K562 (cell line): ENCODE results near the gene PRR7. TPM values are rescaled to one million over a fixed set of nuclear protein-coding genes. Genes with fewer than 3 reads are reported as not detected.

Experiments used
- ATAC-seq: fragments of 200-7000 bp; cut with Tn5 transposase; 3 replicates; pipeline ENCODE4 v1.9.1; 2020; ENCODE audit warnings: moderate library complexity
- BruUV-seq: library from RNA; stranded (reverse); fragments of 400-500 nt; replicated peaks from 2 replicates; lab custom pipeline; 2021; lab: Mats Ljungman, UMichigan
- CTCF ChIA-PET: fragments of 300-600 bp; formaldehyde crosslinking; extraction: SDS; loops from one replicate; lab custom pipeline; 2021; ENCODE audit warnings: low intra/inter-chr PET ratio; lab: Yijun Ruan, JAX
- POLR2A ChIA-PET: fragments of 300-600, 350-650 bp; sonication (Branson Sonifier 250); formaldehyde crosslinking; extraction: SDS; loops from one replicate; lab custom pipeline; 2021; ENCODE audit warnings: antibody characterized with exemption, inconsistent platforms; lab: Yijun Ruan, JAX
- DNase-seq, 4 experiments: peaks; one replicate each; pipeline versions ENCODE4 v3.0.0 to v3.0.0-alpha.2; 2011 to 2018; ENCODE audit warnings: low spot score in 3 of 4, mixed read lengths in 3 of 4; ENCODE audit errors: extremely low read depth in 1 of 4
- FAIRE-seq: peaks from 2 replicates; lab custom pipeline; 2011; peaks lifted over from hg19 to GRCh38; lab: Jason Lieb, UNC
- H2AFZ ChIP-seq: 2 replicates; pipeline ENCODE4 v1.6.0; 2011; ENCODE audit warnings: low read depth, low read length, control low read depth, inconsistent platforms
- H3K27ac ChIP-seq: fragments of 200-600 bp; 3 replicates; pipeline ENCODE4 v1.8.0; 2011; ENCODE audit warnings: low read depth, mild to moderate bottlenecking, control low read depth, inconsistent platforms, low read length, moderate library complexity, mixed read lengths; ENCODE audit errors: extremely low read depth
- H3K27me3 ChIP-seq, 2 experiments: fragments of 300-600 bp in 1 of 2; 2 replicates in 1 of 2; 3 replicates in 1 of 2; pipeline versions ENCODE4 v1.6.0 to v1.8.0; 2011; ENCODE audit warnings: inconsistent platforms in 2 of 2, low read length in 2 of 2, mild to moderate bottlenecking in 1 of 2, mixed read lengths in 1 of 2, moderate library complexity in 1 of 2; ENCODE audit not compliant: control insufficient read depth in 2 of 2, insufficient read depth in 2 of 2
- H3K36me3 ChIP-seq: fragments of 300-600 bp; 3 replicates; pipeline ENCODE4 v1.8.0; 2011; ENCODE audit warnings: mild to moderate bottlenecking, low read length, inconsistent platforms; ENCODE audit not compliant: control insufficient read depth, insufficient read depth
- H3K4me1 ChIP-seq, 2 experiments: fragments of 200-600 bp in 1 of 2; replicated peaks in 1 of 2; 2 replicates in 1 of 2; 3 replicates in 1 of 2; pipeline versions ENCODE4 v1.5.1 to v1.8.0; 2011; ENCODE audit warnings: inconsistent platforms in 2 of 2, low read length in 2 of 2, mild to moderate bottlenecking in 1 of 2, mixed read lengths in 1 of 2, moderate library complexity in 1 of 2; ENCODE audit not compliant: control insufficient read depth in 2 of 2, insufficient read depth in 2 of 2
- H3K4me2 ChIP-seq: 2 replicates; pipeline ENCODE4 v1.6.1; 2011; ENCODE audit warnings: low read length, control low read depth, inconsistent platforms, mixed read lengths; ENCODE audit not compliant: insufficient read depth
- H3K4me3 ChIP-seq: fragments of 200-600 bp; sonication (generic), shearing (Covaris generic); 2 replicates; pipeline ENCODE4 v1.5.1; 2016; ENCODE audit warnings: control low read depth, inconsistent platforms
- H3K79me2 ChIP-seq: fragments of 200-600 bp; 3 replicates; pipeline ENCODE4 v1.8.0; 2011; ENCODE audit warnings: low read length, inconsistent platforms; ENCODE audit not compliant: control insufficient read depth, insufficient read depth
- H3K9ac ChIP-seq, 2 experiments: 2 replicates each; pipeline versions ENCODE4 v1.6.0 to v1.6.1; 2011; ENCODE audit warnings: low read depth in 2 of 2, low read length in 2 of 2, control low read depth in 1 of 2, inconsistent platforms in 1 of 2, mild to moderate bottlenecking in 1 of 2, mixed read lengths in 1 of 2; ENCODE audit not compliant: insufficient read depth in 1 of 2
- H3K9me1 ChIP-seq: one replicate; pipeline ENCODE4 v1.6.0; 2011; ENCODE audit warnings: inconsistent platforms, mild to moderate bottlenecking, low read length, moderate library complexity; ENCODE audit not compliant: control insufficient read depth, insufficient read depth
- H3K9me3 ChIP-seq: replicated peaks from 2 replicates; pipeline ENCODE4 v1.5.1; 2011; ENCODE audit warnings: low read depth, low read length, inconsistent platforms; ENCODE audit not compliant: control insufficient read depth, insufficient read depth
- H4K20me1 ChIP-seq: replicated peaks from 2 replicates; pipeline ENCODE4 v1.6.1; 2011; ENCODE audit warnings: low read length, inconsistent platforms, mixed read lengths; ENCODE audit not compliant: control insufficient read depth, insufficient read depth
- BMI1 ChIP-seq: fragments of 150-350 bp; IDR thresholded peaks from 2 replicates; pipeline ENCODE4 v1.6.1; 2014; ENCODE audit warnings: low read length
- MCM3 ChIP-seq: fragments of 450-650 bp; IDR thresholded peaks from 2 replicates; pipeline ENCODE4 v1.6.1; 2016
- POLR2A ChIP-seq: fragments of 450-650 bp; conservative IDR thresholded peaks from 2 replicates; pipeline ENCODE4 v1.6.1; 2016
- POLR2G ChIP-seq: fragments of 200-400 bp; formaldehyde crosslinking; IDR thresholded peaks from 2 replicates; pipeline ENCODE4 v1.6.1; 2017; ENCODE audit warnings: low read depth, mild to moderate bottlenecking, antibody characterized with exemption, low read length, moderate library complexity
- RBFOX2 ChIP-seq: fragments of 200-400 bp; formaldehyde crosslinking; IDR thresholded peaks from 2 replicates; pipeline ENCODE4 v1.6.1; 2017; ENCODE audit warnings: low read depth, mild to moderate bottlenecking, low read length, moderate library complexity
- ZNF586 ChIP-seq: fragments of 450-650 bp; formaldehyde crosslinking; conservative IDR thresholded peaks from 2 replicates; pipeline ENCODE4 v1.4.0; 2020; ENCODE audit warnings: mild to moderate bottlenecking, moderate library complexity
- WGBS: fragments of 100-300 bp; shearing (Covaris generic); methylation state at CpG from one replicate; pipeline ENCODE4 v1.1.6; 2016; ENCODE audit warnings: low coverage, mixed read lengths; ENCODE audit not compliant: insufficient coverage; ENCODE audit errors: missing lambda C conversion rate; 5-methylcytosine and 5-hydroxymethylcytosine counted together
- in situ Hi-C: fragments of 300-500 bp; cut with MboI; formaldehyde crosslinking; loops from 4 replicates; pipeline ENCODE4 v1.15.0; 2018; ENCODE audit warnings: inconsistent platforms, mixed read lengths
- intact Hi-C: fragments of 100-400 bp; cut with micrococcal nuclease; formaldehyde crosslinking; loops from 2 replicates; pipeline ENCODE4 v1.14.2; 2022
- polyA plus RNA-seq, 8 experiments: library from polyadenylated mRNA; depleted of rRNA in 4 of 8; stranded (reverse) in 5 of 8; unstranded in 3 of 8; fragments of >200 nt; fragmentation: Nextera tagmentation in 2 of 8; fragmentation: Illumina TruSeq in 1 of 8; extraction: Ambion mirVana in 2 of 8; extraction: Trizol in 1 of 8; gene quantifications; 2 replicates each; pipeline versions ENCODE4 v1.2.1 to v1.2.3, GENCODE V29; 2011 to 2014; ENCODE audit warnings: inconsistent platforms in 1 of 8, missing spikeins in 1 of 8
- total RNA-seq, 7 experiments: library from RNA; depleted of rRNA in 6 of 7; stranded (reverse); fragments of >200 nt in 6 of 7; fragmentation: Illumina TruSeq in 2 of 7; extraction: Trizol in 2 of 7; gene quantifications; 2 replicates each; pipeline versions ENCODE4 v1.2.1 to v1.2.3, GENCODE V29; 2011 to 2021; ENCODE audit warnings: low replicate concordance in 1 of 7

PRR7 gene
- total and polyA plus RNA-seq, 9 of the 15 experiments (the other 6 are each of a cell fraction or from before 2014, with no cell fraction given) = 0.80 to 11.3 (median 10.4) TPM; not detected in 4

DNA sequence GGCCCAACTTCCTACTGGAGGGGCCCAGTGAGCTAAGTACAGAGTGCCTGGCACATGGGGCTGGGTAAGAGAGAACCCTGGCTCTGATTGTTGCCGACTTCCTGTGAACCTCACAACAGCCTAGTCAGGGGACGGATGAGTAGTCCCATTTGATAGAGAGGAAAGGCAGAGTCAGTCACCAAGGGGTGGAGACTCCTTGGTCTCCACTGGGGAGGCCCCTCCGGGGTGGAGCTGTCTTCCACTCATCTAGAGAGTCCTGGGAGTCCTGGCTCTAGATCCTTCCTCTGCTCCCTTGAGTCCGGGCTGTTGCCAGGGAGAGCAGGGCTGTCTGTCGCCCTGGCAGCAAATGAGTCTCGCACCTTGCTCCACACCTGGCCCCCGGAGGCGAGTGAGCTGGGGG lies 12.2 kb upstream of the PRR7 start:
- in situ Hi-C loops (no loop called here), intact Hi-C loops (no loop called here)
- ATAC-seq (no peak), DNase-seq (no peak), FAIRE-seq (no peak)
- CTCF ChIA-PET = no interaction called here
- no peak overlapping the region for H3K4me3 ChIP-seq
- H3K79me2 ChIP-seq = peaks cover 21% of the 10 kb centered on the region
- no peak overlapping the region for H3K27ac ChIP-seq
- no peak overlapping the region for H2AFZ ChIP-seq
- TF ChIP-seq POLR2A (0 out of 2 replicates have a peak, but pooled peaks have one; percentile 32), MCM3 (no peak)
- H3K9me3 ChIP-seq = no peaks in the 10 kb centered on the region
- H3K36me3 ChIP-seq = peaks cover 96% of the 10 kb centered on the region; the same call in 2 of the 3 replicates
- no peaks in the 10 kb centered on the region for H3K27me3 ChIP-seq
- 0 out of 4 replicates have a peak overlapping the region, but pooled peaks of 1 of the 2 experiments have one; percentile 14 for H3K9ac ChIP-seq
- POLR2A ChIA-PET = interaction anchor here (0.6 to 10.8 kb wide), 4 partner anchors 10 to 102 kb away, joined by 3 to 210 read pairs (median 4); partner anchors contain the start of gene PRR7
- H3K4me1 ChIP-seq = peaks cover 3 to 41% of the 10 kb centered on the region in 2 experiments
- peaks cover 5% of the 10 kb centered on the region; the same call in 1 of the 2 replicates for H4K20me1 ChIP-seq
- no peak overlapping the region for H3K4me2 ChIP-seq
- no TSS peak for BruUV-seq
- 93% methylated on average over 7 of the region's 8 CpGs for WGBS
- no peaks in the 10 kb centered on the region for H3K9me1 ChIP-seq

DNA sequence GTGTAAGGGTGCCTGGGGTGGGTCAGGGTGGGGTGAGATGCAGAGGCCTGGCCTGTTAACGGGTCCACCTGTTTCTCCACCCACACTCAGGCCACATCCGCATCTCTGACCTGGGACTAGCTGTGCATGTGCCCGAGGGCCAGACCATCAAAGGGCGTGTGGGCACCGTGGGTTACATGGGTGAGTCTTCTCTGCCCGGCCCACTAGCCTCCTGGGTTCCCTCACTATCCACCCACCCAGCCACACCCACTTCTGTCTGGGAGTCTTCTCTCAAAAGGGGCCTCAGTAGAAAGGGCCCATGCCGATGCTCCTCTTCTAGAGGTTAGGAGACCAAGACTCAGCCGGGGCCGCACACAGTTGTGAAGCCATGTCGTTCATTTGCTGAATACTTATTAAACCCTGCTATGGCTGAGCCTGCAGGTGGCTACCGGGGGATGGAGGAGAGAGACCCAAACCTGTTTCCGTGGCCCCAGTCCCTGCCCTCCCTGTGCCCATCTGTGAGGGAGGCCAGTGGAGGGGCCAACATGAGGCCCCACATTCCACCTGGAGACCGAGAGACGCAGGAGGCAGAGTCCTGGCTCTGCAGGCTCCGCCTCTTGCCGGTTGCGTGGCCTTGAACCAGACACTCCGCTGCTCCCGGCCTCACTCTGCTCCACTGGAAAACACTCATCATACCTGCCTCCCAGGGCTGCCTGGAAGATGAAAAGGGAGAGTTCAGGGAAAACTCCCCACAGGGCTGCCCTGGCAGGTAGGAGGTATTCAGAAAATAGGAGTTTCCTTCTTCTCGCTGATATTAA lies 11.5 kb upstream of the PRR7 start:
- Histone ChIP-seq H2AFZ (no peak overlapping the region), H3K9me1 (no peaks in the 10 kb centered on the region), H3K9ac (0 out of 4 replicates have a peak overlapping the region, but pooled peaks of 1 of the 2 experiments have one; percentile 14), H4K20me1 (no peaks in the 10 kb centered on the region; the same call in 1 of the 2 replicates), H3K27ac (no peak overlapping the region), H3K4me1 (peaks cover 0 to 35% of the 10 kb centered on the region in 2 experiments; a peak in 2 of 5 replicates), H3K36me3 (peaks cover 96% of the 10 kb centered on the region; the same call in 2 of the 3 replicates), H3K27me3 (no peaks in the 10 kb centered on the region), H3K9me3 (no peaks in the 10 kb centered on the region), H3K79me2 (peaks cover 14% of the 10 kb centered on the region), H3K4me3 (no peak overlapping the region), H3K4me2 (no peak overlapping the region)
- no peak for TF ChIP-seq BMI1
- TF ChIP-seq ZNF586 (CRISPR knock-in tag) = no peak
- TF ChIP-seq POLR2G = peak; percentile 35; the same call in 1 of the 2 replicates
- TF ChIP-seq RBFOX2 = peak; percentile 49
- DNase-seq (no peak), FAIRE-seq (no peak), ATAC-seq (no peak)
- intact Hi-C loops (no loop called here), in situ Hi-C loops (no loop called here)
- POLR2A ChIA-PET = interaction anchor here (0.6 to 10.8 kb wide), 4 partner anchors 9 to 30 kb away, joined by 4 to 210 read pairs (median 5); partner anchors contain the start of gene PRR7
- CTCF ChIA-PET = no interaction called here
- 90% methylated on average over 19 of the region's 20 CpGs for WGBS
- BruUV-seq = no TSS peak
